ENCODE results near the gene EEF1AKMT3.

Gene EEF1AKMT3

DNA sequence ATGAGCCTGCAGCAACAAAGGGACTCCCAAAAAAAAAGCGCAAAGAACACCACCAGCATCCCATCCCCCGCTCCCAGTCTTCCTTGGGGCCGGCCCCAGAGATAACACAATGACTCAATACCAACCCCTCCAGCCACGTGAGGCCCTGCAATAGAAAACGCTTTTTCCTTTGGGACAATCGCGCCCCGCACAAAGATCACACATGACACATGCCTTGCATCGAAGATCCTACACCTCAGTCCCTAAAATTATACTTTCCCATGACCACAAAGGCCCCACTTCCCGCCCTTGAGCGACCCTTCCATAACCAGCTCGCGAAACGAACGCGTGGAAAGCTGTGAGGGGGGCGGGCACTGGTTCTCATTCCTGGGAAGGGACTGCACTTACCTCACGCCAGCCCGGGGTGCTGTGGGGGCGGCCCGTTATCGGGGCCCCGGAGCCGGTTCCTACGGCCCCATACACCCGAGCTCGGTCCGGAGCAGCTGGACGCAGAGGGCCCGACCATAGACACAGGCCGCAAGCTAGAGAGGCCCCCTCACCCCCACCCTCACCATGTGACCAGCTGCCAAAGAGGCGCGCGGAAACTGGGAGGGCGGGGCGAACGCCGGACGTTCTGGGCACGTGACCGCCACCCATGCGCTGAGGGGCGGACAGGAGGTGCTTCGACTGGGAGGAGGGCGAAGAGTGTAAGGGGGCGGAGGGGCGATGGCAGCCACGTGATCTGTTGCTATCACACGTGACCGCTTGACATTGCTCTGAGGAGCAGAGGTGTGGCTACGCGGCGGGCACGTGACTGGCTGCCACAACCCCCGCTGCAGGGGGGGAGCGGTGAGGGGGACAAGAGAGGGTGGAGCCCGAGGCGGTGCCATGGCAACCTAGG lies 20.4 kb upstream of the EEF1AKMT3 start, which contains the start of gene CDK4:
Gene CDK4, minus strand, starts transcription at position 523 of the 880 bp plus-strand sequence. CDS start 593 bp downstream, outside the sequence.
- peak; percentile 83 to 99 for DNase-seq

DNA sequence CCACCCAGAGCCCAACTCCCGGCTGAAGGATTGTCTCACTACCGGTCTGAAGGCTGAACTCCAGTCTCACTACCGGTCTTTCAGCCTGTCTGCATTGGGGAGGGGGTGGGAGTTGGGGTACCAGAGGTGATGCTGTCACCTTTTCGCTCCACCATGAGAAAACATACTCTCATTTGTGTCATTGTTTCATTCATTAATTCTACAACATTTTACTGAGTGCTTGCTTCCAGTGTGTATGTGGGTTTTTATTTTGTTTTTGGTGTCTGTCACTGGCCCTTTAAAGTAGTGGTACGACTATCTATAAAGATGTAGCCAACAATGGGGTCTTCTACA lies 19.8 kb upstream of the EEF1AKMT3 start:
- no peak for DNase-seq

DNA sequence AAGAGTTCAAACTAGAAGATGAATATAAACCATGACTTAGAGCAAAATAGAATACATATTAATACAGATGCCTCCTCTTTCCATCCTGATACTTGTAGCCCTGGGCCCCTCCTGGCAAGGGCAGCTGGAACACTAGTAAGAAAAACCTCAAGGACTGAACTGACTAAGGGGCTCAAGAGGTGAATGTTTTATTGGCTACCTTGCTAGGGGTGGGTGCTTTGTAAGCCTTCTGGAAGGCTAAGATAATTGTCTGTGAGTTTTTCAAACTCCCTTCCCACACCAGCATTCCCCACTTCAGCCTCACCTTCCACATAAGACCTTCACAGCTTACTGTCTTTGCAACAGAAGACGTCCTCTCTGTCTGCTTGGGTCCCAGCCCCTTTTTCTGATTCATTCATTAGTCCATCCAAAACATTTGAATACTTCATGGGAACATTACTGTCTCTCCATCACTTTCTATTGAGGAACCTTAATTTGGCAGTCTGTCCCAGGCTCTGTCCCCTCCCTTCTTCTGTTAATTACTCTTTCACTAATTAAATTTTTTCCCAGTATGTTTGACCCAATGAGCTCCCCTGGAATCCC lies 18.6 kb upstream of the EEF1AKMT3 start:
- no peak for DNase-seq

DNA sequence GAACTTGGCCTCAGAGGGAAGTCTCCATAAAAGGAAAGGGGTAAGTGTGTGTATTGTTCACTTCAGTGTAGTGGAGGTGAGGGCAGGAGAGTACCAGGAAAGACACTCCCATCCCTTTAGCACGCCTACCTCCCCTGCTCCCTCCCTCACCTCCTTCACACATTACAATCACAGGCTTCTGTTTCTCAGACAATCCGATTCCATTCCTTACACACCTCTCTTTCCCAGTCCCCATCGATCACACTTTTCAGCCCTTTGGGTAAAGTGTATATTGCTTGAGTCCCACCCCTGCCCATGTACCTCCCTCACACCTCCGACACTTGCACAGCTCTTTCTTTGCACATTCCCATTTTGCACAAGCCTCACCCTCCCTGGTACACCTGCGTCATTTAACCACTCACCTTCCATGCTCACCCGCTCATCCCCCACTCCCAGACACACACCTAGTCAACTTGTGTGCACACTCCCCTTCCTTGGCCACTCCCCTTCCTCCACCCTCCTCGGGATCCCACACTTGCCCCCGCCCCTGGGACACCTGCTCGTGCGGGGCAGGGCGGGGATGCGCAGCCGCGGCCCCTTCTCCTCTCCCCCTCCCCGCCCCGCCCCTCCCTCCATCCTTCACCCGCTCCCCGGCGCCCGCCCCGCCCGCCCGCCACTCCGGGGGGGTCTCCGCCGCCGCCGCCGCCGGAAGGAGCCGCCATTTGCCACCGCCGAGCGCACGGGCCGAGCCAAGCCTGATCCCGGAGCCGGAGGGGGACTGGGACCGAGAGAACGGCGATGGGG lies 17.8 kb upstream of the EEF1AKMT3 start, which contains the start of gene MARCHF9:
Gene MARCHF9, plus strand, starts transcription at position 693 of the 783 bp plus-strand sequence. CDS start 426 bp downstream, outside the sequence.
- DNase-seq = no peak

DNA sequence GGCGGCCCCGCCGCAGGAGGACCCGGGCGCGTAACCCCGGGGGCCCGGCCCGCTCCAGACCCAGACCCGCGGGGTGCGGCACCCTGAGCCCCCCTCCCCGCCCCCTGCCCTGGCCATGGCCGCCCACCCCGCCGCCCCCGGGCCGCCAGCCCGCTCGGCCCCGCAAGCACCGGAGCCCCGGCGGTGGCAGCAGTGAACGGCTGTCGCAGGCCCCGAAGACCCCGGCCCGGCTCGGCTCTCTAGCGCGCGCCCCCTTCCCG lies 17.3 kb upstream of the EEF1AKMT3 start:
- no peak for DNase-seq

DNA sequence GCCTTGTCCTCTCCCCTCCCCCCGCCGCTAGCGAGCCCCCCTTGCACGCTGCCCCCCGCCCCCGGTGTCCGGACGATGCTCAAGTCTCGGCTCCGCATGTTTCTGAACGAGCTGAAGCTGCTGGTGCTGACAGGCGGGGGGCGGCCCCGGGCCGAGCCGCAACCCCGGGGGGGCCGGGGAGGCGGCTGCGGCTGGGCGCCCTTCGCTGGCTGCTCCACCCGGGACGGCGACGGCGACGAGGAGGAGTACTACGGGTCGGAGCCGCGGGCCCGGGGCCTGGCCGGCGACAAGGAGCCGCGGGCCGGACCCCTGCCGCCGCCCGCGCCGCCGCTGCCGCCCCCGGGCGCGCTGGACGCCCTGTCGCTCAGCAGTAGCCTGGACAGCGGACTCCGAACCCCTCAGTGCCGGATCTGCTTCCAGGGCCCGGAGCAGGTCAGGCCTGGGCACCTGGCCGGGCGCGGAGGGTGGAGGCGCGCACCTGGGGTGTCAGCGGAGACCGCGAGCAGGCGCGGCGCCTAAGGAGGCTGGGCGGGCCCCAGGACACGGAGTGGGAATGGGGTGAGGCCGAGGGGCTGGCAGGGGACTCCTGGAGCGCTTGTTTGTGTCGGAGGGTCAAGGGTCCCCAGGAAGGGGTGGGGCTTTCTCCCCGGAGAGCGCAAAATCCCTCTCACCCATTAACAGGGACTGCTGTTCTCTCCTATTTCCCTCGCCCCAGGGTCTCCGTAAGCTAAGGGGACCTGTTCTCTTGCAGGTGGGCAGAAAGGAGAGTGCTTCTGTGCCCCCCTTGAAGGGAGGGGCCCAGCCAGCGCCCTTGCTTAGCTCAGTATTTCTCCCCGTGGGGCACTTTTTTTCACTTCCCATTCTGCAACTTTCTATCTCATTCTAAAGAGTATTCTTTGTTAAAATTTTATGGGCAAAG lies 16.7 kb upstream of the EEF1AKMT3 start:
- no peak for DNase-seq

DNA sequence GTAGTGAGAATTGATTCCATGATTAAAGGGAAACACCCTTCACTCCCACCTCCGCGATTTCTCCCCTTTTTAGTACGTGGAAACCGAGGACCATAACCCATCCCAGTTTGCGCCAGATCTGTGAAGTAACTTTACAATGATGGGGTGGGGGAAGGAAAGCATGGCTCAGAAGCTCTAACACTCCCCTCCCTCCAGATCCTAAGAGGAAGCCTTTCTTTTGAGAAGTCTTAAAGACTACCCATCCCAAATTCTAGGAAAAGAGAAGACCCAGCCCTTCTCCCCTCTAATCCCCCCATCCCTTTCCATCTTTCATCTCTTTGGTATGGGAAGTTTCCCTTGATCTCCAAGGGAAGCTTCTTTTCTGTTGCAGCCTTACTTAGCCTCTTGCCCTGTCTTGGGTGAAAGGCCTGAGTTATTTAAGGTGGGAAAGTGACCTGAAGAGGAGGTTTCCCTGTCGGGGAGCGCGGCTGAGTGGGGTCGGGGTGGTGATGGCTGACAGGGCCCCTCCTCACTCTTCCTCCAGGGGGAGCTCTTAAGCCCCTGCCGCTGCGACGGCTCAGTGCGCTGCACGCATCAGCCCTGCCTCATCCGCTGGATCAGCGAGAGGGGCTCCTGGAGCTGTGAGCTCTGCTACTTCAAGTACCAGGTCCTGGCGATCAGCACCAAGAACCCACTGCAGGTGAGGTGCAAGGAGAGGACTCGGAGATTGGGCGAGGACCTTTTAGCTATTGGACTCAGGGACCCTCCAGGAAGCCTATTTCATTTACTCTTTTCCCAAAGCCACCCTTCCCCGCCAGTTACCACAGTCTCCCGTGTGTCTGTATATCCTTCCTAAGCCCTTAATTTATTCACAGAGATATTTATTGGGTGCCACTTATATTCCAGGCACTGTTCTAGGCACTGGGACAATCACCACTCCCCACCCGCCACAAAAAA lies 15.7 kb upstream of the EEF1AKMT3 start:
- peak in 1 of 2 donors; percentile 24 for DNase-seq

DNA sequence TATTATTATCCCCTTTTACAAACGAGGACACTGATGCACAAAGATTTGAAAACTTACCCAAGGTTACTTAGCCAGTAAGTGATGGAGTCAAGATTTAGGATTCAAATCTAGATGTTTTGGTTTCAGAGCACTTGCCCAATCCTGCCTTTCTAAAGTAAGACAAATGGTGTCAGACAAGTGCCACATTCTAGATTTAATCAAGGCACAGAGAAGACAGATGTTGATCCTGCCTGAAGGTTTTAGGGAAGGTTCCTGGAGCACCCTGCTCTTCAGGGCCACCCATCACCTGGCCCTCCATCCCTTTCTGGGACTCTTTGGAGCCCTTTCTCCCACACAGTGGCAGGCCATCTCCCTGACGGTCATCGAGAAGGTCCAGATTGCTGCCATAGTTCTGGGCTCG lies 14.6 kb upstream of the EEF1AKMT3 start:
- no peak for DNase-seq

DNA sequence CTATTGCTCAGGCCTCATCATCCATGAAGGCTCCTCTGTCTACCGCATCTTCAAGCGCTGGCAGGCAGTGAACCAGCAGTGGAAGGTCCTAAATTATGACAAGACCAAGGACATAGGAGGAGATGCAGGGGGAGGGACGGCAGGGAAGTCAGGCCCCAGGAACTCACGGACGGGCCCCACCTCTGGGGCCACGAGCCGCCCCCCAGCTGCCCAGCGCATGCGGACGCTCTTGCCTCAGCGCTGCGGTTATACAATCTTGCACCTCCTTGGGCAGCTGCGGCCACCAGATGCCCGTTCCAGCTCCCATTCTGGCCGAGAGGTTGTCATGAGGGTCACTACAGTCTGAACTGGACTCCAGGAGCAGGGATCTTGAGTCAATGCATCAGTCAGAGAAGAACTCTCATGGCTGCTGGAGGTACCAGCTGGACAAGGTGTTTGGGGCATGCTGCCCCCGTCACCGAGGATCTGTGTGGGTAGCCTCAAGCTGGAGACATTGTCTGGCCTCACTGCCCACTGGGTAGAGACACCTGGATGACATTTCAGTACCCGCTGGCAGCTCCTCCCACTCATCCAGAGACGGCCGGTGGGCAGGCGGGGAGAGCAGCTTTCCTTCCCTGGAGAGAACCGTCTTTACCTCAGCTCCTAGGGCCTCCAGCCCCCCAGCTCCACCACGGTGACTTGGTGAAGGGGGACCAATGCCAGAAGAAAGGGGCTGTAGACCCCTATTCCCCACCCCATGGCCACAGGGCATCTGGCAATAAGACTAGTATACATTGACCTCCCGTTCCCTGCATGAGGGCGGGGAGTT lies 13.7 kb upstream of the EEF1AKMT3 start:
- no peak for DNase-seq

DNA sequence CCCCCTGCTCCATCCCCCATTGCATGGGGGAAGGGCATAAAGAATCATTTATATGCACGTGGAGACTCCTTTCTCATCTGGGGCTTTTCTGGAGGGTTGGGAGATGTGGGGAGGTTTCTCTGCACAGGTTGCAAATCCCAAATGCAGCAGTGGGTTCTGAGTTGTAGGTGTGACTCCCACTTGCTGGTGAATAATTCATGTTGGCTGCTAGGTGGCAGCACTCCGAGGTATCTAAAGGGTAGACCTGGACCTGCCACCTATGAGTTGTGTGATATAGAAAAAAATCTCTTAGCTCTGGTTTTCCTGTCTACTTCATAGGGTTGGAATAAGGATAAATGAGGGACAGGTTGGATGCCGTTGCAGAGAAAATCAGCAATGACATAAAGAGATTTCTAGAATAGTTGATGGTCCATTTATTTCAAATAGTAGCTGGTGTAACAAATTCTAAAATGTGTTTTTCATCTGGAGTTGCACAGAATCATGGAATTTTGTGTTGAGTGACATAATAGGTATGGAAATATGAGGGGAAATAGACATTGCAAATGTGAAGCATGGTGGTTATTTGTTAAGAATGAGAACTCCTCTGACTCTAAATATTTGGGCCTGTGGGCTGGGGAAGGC lies 12.9 kb upstream of the EEF1AKMT3 start:
- no peak for DNase-seq

DNA sequence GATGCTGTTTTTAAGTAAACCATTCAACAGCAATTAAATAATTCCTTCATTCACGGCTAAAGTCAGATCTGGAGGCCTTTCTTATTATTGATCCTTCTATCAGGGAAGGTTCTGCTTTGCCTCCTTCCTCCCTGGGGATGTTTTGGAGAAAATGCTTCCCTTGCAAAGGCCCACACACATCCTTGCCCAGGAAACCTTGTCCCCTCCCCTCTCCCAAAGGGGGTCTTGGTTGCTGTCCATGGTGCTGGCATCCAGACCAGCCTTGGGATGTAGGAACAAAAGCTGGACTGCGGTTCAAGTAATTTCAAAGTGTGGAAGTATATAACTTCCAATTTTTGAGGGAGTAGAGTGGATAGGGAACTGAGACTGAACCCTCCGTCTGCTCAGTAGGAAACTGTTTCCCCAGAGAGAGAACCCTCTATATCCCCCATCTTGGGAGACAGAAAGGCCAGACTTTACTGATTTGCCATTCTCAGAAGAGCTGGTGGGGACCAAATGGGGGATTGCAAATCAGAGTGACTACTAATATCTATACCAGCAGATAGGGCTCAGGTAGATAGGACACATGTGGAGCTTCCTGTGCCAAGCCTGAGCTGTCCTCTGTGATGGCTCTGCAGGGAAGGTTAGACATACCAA lies 11.9 kb upstream of the EEF1AKMT3 start:
- DNase-seq = no peak

DNA sequence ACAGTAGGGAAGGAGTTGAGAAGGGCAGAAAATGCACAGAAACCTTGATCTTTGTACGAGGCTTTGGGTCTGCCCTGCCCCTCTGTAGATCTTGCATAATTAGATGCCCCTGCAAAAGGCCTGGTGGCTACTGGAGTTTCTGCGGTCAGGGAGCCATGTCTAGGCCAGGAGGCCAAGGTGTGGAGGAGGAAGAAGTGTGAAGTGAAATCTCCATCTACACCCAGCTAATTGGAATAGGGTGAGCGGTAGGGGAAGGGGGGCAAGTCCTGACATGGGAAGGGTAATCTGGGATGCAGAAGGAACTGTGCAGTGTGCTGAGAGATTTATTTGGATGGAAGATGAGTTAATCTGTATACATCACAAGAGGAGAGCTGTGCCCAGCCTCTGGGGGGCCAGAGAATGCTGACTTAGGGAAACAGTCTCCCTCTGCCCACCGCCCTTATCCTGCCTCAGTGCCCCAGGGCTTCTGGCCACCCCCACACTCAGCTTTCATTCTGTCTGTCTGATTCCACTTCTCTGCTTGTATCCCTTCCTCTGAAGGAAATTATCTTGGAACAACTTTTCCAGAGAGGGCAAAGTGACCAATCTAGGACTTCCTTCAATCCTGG lies 10.9 kb upstream of the EEF1AKMT3 start:
- no peak for DNase-seq

DNA sequence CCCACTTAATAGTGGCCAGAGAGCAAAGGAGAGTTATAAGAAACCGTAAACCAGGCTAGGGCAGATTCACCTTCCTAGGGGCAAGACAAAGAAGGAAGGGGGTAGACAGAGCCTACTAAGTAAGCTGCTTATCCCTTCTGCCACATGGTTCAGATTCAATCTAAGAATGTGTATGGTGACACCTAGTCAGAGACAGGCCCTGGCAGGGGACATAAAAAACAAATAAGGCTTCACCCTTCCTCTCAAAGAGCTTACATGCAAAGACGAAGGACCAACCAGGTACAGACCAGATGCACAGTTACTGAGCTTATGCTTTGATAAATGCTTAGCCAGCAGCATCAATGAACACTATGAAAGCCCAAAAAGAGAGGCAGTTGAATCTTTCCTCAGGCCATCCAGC lies 10.0 kb upstream of the EEF1AKMT3 start:
- DNase-seq = no peak

DNA sequence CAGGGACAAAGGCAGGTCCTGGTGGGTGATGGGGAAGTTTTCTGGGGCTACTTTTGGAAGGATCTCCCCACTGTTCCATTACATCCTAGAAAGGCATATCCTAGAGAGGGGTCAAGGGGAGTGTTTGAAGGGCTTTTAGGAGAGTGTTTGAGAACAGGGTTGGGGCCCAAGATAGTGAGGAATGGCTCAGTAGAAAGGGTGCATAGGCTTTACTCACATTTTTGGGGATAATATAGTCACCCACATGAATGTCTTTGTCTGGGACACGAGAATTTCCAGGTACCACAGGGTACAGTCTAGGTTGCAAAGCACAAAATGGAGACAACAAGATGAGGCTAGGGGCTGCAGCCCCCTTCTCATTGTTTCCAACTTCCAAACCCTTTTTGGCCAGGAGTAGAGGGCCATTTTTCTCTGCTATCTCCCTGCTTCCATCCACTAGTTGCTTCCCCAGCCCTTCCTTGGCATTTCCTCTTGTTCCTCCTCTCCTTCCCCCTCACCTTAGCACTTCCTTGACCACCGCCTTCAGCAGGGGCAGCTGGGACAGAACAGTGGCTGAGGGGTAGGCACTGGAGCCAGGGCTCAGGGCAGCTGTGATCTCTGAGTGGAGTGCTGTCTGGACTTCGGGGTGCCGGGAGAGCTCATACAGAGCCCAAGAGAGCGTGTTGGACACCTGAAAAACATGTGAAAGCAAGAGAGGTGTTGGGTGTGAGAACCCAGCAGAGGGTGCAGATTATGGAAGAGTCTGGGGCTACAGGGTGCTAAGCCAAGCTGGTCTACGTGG lies 8.3 kb upstream of the EEF1AKMT3 start:
- no peak for DNase-seq

DNA sequence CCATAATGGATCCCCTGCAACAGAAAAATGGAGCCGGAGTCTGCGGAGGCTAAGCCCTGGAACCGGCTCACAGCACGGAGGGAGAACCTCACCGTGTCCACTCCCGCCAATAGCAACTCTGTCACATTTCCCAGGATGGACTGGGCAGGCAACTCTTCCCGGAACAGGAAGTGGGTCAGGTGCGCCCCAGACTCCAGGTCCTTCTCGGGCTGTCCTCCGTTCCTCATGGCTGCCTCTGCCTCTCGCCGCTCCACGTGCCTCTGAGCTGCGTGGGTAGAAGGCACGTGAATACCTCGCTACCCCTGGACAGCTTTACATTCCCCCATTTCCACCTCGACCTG lies 7.8 kb upstream of the EEF1AKMT3 start:
- no peak for DNase-seq

DNA sequence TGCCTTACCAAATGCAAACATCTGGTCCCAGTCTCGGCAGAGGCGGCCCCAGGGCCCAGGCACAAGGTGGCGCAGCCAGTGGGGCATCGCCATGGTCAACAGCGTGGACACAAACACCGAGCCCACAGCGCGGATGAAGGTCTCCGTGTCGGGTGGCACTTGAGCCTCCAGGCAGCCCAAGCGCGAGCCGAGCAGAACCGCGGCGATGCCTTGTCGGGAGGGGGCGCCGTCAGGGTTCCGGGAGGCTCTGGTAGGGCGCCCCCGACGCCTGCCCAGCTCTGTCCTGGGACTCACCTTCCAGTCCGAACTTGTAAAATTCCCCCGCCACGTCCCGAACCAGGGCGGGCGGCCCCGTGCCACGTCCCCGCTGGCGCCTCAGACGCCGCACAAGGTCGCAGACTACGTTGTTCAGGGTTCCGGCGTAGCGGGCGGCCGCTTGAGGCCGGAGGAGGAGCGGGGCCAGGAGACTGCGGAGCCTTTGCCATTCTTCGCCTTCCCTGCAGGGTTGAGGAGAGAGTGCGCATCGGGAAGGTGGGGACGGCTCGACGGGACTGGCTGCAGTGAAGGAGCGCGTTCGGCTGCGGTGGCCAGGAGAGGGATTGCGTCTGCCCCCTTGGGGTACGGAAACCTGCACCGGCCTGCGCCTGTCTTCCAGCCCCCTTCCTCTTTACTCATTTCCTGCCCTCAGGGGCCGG lies 7.3 kb upstream of the EEF1AKMT3 start:
- DNase-seq = peak in 1 of 2 donors; percentile 19

DNA sequence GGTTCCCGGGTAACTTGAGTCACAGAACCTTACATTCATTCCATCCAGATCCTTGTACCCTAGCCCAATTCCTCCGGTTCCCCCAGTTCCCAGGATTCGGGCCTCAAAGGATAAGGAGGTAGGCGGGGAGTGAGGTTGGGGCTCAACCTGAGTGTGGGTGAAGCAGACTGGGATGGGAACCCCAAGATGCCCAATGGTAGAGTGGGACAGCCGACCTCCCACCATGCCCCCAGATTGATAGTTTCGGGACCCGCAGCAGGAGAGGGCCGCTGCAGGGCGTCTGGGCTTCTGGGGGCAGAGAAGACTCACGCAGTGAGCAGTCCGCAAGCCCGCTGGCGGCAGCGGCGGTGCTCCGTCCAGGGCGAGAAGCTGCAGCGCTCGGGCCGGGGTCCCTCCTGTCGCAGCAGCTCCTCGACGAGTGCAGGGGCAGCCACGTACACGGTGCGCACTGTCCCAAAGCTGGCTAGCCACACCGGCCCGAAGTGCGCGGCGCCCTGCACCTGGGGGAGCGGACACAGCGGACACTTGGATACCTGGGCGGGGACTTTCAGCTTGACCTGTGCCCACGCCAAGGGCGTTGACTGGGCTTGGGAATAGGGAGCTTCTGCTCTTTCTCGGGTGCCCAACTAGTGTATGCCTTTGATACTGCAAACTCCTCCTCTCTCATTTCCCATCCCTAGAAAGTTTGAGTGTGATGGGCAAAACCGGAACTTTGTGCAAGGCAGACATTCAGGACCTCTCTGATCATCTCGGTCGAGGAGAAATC lies 6.5 kb upstream of the EEF1AKMT3 start:
- no peak for DNase-seq
